Activated CD4-positive, alpha-beta T cell treated with anti-CD3 and anti-CD28 coated beads, Interleukin-2, amount 50 U/mL, for 48 hours (primary cell): ENCODE measurements around the gene ATN1.
A peak's percentile ranks its signal among the peaks of the same experiment; 100 is the strongest.

Experiments
- DNase-seq, 2 experiments: peaks; one replicate each; pipeline ENCODE4 v3.0.0-alpha.2; 2020

ATN1 gene

GRCh38 chr12:6928703-6929407, 1.1 kb downstream of the ATN1 start:
- DNase-seq = no peak

- no peak for DNase-seq
Measured at GRCh38 chr12:6929466-6930452, 2.0 kb downstream of the ATN1 start.

- DNase-seq = no peak
Measured at GRCh38 chr12:6932766-6933165, 5.0 kb downstream of the ATN1 start.

- DNase-seq = no peak
Measured at GRCh38 chr12:6934110-6934509, 6.4 kb downstream of the ATN1 start.

GRCh38 chr12:6935371-6936193, 7.8 kb downstream of the ATN1 start:
- DNase-seq = no peak

- DNase-seq = peak in 1 of 2 experiments; percentile 5
Measured at GRCh38 chr12:6936194-6936635, 8.5 kb downstream of the ATN1 start.

- peak; percentile 66 to 72 for DNase-seq
Measured at GRCh38 chr12:6936636-6937480, 9.1 kb downstream of the ATN1 start.

- DNase-seq = peak; percentile 91 to 93
Measured at GRCh38 chr12:6937481-6938352, 10.0 kb downstream of the ATN1 start.

GRCh38 chr12:6938353-6939190, 10.8 kb downstream of the ATN1 start:
- peak in 1 of 2 experiments; percentile 8 for DNase-seq

- no peak for DNase-seq
Measured at GRCh38 chr12:6939191-6939540, 11.4 kb downstream of the ATN1 start.

- DNase-seq = no peak
Measured at GRCh38 chr12:6941267-6941666, 13.5 kb downstream of the ATN1 start.

- DNase-seq = no peak
Measured at GRCh38 chr12:6941782-6942181, 14.0 kb downstream of the ATN1 start.

GRCh38 chr12:6942331-6942665, 14.5 kb downstream of the ATN1 start:
- no peak for DNase-seq

GRCh38 chr12:6943389-6943721, 15.6 kb downstream of the ATN1 start:
- DNase-seq = peak; percentile 69 to 79

GRCh38 chr12:6943722-6944380, 16.1 kb downstream of the ATN1 start, which contains the start of the genes C12orf57 and RNU7-1:
C12orf57 (plus strand) TSS chr12:6944022; CDS start chr12:6944122, 100 bp downstream.
RNU7-1 (plus strand) TSS chr12:6943816.
- peak; percentile 80 to 85 for DNase-seq

GRCh38 chr12:6944381-6945186, 16.8 kb downstream of the ATN1 start:
- DNase-seq = peak; percentile 89 to 92

- peak in 1 of 2 experiments; percentile 21 for DNase-seq
Measured at GRCh38 chr12:6945613-6946012, 17.9 kb downstream of the ATN1 start.
